Activated CD8-positive, alpha-beta memory T cell treated with anti-CD3 and anti-CD28 coated beads, Interleukin-2, amount 50 U/mL, for 1 hour (primary cell): ENCODE results near the gene ZNF382.

Experiments used
- DNase-seq: peaks from one replicate; pipeline ENCODE4 v3.0.0-alpha.2; 2020; ENCODE audit errors: extremely low read depth

Gene ZNF382

GRCh38 chr19:36679455-36679854 is 74.3 kb downstream of the ZNF382 start:
- DNase-seq, result no peak
